Transverse colon (tissue), 4 donors: Measurements from ENCODE around the gene FAM169A.

ENCODE experiments used
- CTCF ChIP-seq, 5 experiments: fragments of 200-600 bp in 3 of 5; fragments of 450-650 bp in 2 of 5; sonication (generic) in 3 of 5; IDR thresholded peaks; 1 replicate in 2 of 5; 2 replicates in 3 of 5; pipeline ENCODE4 v1.5.1; 2016 to 2017; ENCODE audit warnings: antibody characterized with exemption in 5 of 5, inconsistent platforms in 3 of 5, mild to moderate bottlenecking in 2 of 5, moderate library complexity in 1 of 5
- EP300 ChIP-seq: sonication (generic); formaldehyde crosslinking; IDR thresholded peaks from one replicate; pipeline ENCODE4 v1.6.1; 2017; ENCODE audit warnings: antibody characterized with exemption, low read depth
- POLR2A ChIP-seq: fragments of 450-650 bp; IDR thresholded peaks from one replicate; pipeline ENCODE4 v1.6.1; 2016; ENCODE audit warnings: antibody characterized with exemption, mild to moderate bottlenecking, moderate library complexity
- POLR2AphosphoS5 ChIP-seq, 3 donors: sonication (generic); formaldehyde crosslinking; IDR thresholded peaks; one replicate each; pipeline ENCODE4 v1.6.1; 2016; ENCODE audit warnings: antibody characterized with exemption in 3 of 3

- TF ChIP-seq CTCF (IDR thresholded peaks at IDR 0.05) (peak in 4 of 5 experiments; percentile 24 to 39 (median 31)), POLR2A (no peak), POLR2AphosphoS5 (IDR thresholded peaks at IDR 0.05) (no peak), EP300 (no peak)
Observed at GRCh38 chr5:74786851-74787250, 79.3 kb downstream of the FAM169A start.
